HAP-1 (cell line): ENCODE results near the gene ADD3.

Experiments used
- DNase-seq, 2 experiments: peaks; one replicate each; pipeline ENCODE4 v3.0.0-alpha.2; 2016 to 2020; ENCODE audit warnings: low spot score in 2 of 2
- H3K27me3 ChIP-seq: fragments of 250-450 bp; sonication (Bioruptor Pico); 2 replicates; pipeline ENCODE4 v1.5.1; 2020; ENCODE audit warnings: low read depth, mild to moderate bottlenecking, moderate library complexity
- H3K36me3 ChIP-seq: fragments of 250-450 bp; sonication (Bioruptor Pico); replicated peaks from 2 replicates; pipeline ENCODE4 v1.5.1; 2020; ENCODE audit warnings: mild to moderate bottlenecking
- H3K4me1 ChIP-seq: fragments of 250-450 bp; sonication (Bioruptor Pico); 2 replicates; pipeline ENCODE4 v1.5.1; 2020; ENCODE audit warnings: mild to moderate bottlenecking
- H3K4me3 ChIP-seq: fragments of 250-450 bp; sonication (Bioruptor Pico); 2 replicates; pipeline ENCODE4 v1.5.1; 2020; ENCODE audit warnings: mild to moderate bottlenecking, moderate library complexity
- H3K9me3 ChIP-seq: fragments of 250-450 bp; sonication (Bioruptor Pico); 2 replicates; pipeline ENCODE4 v1.5.1; 2020; ENCODE audit warnings: mild to moderate bottlenecking, moderate library complexity
- in situ Hi-C: fragments of 300-500 bp; cut with MboI; formaldehyde crosslinking; loops from 3 replicates; pipeline ENCODE4 v1.14.3; 2020; ENCODE audit warnings: low sequenced_read_pairs, inconsistent platforms, mixed read lengths

ADD3 gene

DNA sequence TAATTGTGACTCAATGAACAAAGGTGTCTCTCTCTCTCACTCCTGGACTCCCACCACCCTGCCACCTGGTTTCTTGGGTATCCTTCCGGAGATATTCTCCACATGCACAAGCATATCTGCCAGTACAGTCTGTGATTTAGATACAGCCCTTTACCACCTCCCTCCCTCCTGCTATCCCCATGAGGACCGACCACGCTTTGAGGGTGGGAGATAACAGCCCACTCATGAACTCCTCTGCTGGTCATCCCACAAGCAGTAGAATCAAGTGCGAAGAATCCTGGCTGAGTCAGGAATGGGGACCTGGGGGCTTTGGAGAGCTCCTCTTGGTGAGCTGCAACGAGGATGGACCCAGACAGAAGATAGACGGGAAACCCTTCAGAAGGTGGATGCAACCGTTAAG is 171.4 kb downstream of the ADD3 start:
- peaks cover 14% of the 10 kb centered on the region for H3K4me1 ChIP-seq

DNA sequence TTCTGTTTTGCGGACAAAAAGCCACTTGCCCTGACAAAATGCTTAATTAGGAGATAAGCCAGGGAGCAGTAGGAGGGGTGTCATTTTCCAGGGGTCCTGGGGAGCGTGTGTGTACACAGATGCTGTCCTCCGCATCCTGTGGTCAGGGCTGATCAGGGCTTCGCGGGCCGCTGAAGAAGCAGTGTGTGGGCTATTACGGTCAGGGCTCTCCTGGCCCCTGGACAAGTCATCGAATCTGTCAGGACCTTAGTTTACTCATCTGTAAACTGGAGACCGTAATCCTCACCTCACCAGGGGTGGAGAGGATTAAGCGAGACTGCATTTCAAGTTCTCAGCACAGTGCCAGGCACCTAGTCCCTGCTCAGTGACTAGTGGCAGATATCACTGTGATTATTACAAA is 173.7 kb downstream of the ADD3 start:
- in situ Hi-C loops, result no loop called here
- no peaks in the 10 kb centered on the region for H3K9me3 ChIP-seq

More for the DNA sequence above, 171.4 kb downstream of the ADD3 start:
- H3K4me3 ChIP-seq, result no peak overlapping the region
- DNase-seq, result no peak
- in situ Hi-C loops, result no loop called here
- H3K27me3 ChIP-seq, result no peaks in the 10 kb centered on the region
- H3K36me3 ChIP-seq, result no peaks in the 10 kb centered on the region
- no peaks in the 10 kb centered on the region for H3K9me3 ChIP-seq

DNA sequence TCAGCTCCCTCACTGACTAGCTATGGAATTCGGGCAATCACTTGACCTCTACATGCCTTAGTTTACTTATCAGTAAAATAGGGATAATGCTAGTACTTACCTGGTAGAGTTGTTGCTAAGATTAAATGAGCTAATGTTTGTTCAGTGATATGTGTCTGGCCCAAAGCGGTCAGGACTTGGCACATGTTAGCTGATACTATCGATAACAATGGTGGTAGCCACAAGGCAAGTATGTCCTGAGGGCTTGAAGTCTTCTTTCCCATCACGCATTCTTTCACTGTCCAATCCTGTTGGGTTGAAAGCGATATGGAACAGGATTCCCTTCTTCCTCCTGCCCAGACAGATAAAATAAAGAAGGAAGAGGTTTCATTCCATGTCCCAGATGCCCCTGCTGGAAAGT is 174.1 kb downstream of the ADD3 start:
- Histone ChIP-seq H3K9me3 (no peaks in the 10 kb centered on the region), H3K4me1 (no peaks in the 10 kb centered on the region), H3K36me3 (no peaks in the 10 kb centered on the region), H3K27me3 (no peaks in the 10 kb centered on the region), H3K4me3 (no peak overlapping the region)
- in situ Hi-C loops, result no loop called here
- DNase-seq, result no peak

More for the DNA sequence above, 173.7 kb downstream of the ADD3 start:
- DNase-seq, result no peak
- H3K27me3 ChIP-seq, result no peaks in the 10 kb centered on the region
- H3K36me3 ChIP-seq, result no peaks in the 10 kb centered on the region
- no peak overlapping the region for H3K4me3 ChIP-seq
- no peaks in the 10 kb centered on the region; the same call in none of the 2 replicates for H3K4me1 ChIP-seq

DNA sequence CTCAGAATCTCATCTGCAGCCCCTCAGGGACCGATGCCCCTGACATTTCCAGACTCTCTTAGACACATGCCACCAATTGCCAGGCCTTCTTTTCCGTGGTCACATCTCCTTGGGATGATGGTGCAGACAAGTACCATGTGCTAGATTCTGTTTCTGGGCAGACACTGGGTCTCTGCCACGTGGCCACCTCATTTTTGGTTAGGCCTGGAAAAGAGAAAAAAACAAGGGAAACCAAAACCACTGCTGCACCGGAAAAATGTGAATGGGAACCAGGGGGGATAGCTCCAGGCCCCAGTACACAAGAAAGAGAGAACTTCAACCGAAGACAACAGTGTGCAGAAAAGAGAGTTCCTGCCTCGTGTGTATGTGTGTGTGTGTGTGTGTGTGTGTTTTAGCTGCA is 176.6 kb downstream of the ADD3 start:
- H3K9me3 ChIP-seq, result no peaks in the 10 kb centered on the region
- no peaks in the 10 kb centered on the region for H3K4me1 ChIP-seq
- no peaks in the 10 kb centered on the region for H3K27me3 ChIP-seq
- H3K4me3 ChIP-seq, result no peak overlapping the region
- in situ Hi-C loops, result no loop called here
- H3K36me3 ChIP-seq, result no peaks in the 10 kb centered on the region
- DNase-seq, result no peak
